WTC11 (cell line): ENCODE data around the gene SSR2. TPM values are rescaled to one million over a fixed set of nuclear protein-coding genes. Genes with fewer than 3 reads are reported as not detected.

Experiments
- ATAC-seq: fragments of 200-7000 bp; cut with Tn5 transposase; 2 replicates; pipeline ENCODE4 v1.10.0; 2021; ENCODE audit warnings: mild to moderate bottlenecking, moderate library complexity
- CTCF ChIA-PET: fragments of 300-600 bp; sonication (Branson Sonifier 250); formaldehyde crosslinking; loops from one replicate; lab custom pipeline; 2021; ENCODE audit warnings: antibody characterized with exemption; lab: Charles Lee
- POLR2A ChIA-PET: fragments of 350-600 bp; sonication (Branson Sonifier 250); formaldehyde crosslinking; loops from one replicate; lab custom pipeline; 2021; ENCODE audit warnings: antibody characterized with exemption; lab: Charles Lee
- DNase-seq: peaks from one replicate; pipeline ENCODE4 v3.0.0; 2021; ENCODE audit warnings: low spot score
- H3K27ac Mint-ChIP-seq: 2 replicates; pipeline ENCODE4 v1.8.0; 2021; ENCODE audit warnings: mixed read lengths
- H3K27me3 Mint-ChIP-seq: 2 replicates; pipeline ENCODE4 v1.8.0; 2021; ENCODE audit warnings: low read depth, mild to moderate bottlenecking, moderate library complexity, mixed read lengths
- H3K36me3 Mint-ChIP-seq: 2 replicates; pipeline ENCODE4 v1.8.0; 2021; ENCODE audit warnings: mixed read lengths
- H3K4me1 Mint-ChIP-seq: 2 replicates; pipeline ENCODE4 v1.8.0; 2022; ENCODE audit warnings: mixed read lengths
- H3K4me3 Mint-ChIP-seq: 2 replicates; pipeline ENCODE4 v1.8.0; 2021; ENCODE audit warnings: mild to moderate bottlenecking, moderate library complexity, mixed read lengths
- H3K9me3 Mint-ChIP-seq: 2 replicates; pipeline ENCODE4 v1.8.0; 2021; ENCODE audit warnings: mixed read lengths
- CDX4 ChIP-seq: fragments of 250-450 bp; sonication (Bioruptor Pico); IDR thresholded peaks from 2 replicates; pipeline ENCODE4 v1.9.0; 2021; ENCODE audit warnings: moderate library complexity, mild to moderate bottlenecking, inconsistent platforms, borderline replicate concordance
- CREB1 ChIP-seq: sonication (generic); formaldehyde crosslinking; IDR thresholded peaks from 2 replicates; pipeline ENCODE4 v1.8.0; 2023; ENCODE audit warnings: mild to moderate bottlenecking, missing genetic modification reagents
- E2F4 ChIP-seq: sonication (generic); formaldehyde crosslinking; IDR thresholded peaks from 2 replicates; pipeline ENCODE4 v1.8.1; 2022; ENCODE audit warnings: low read depth, mild to moderate bottlenecking, moderate library complexity, missing genetic modification reagents, borderline replicate concordance
- ERG ChIP-seq: fragments of 250-450 bp; sonication (Bioruptor Pico); IDR thresholded peaks from 2 replicates; pipeline ENCODE4 v1.8.0; 2021; ENCODE audit warnings: mild to moderate bottlenecking
- ETV6 ChIP-seq: sonication (generic); formaldehyde crosslinking; IDR thresholded peaks from 2 replicates; pipeline ENCODE4 v1.8.1; 2022; ENCODE audit warnings: mild to moderate bottlenecking, missing genetic modification reagents
- HMGA2 ChIP-seq: fragments of 250-450 bp; sonication (Bioruptor Pico); IDR thresholded peaks from 2 replicates; pipeline ENCODE4 v1.4.0; 2021; ENCODE audit warnings: mild to moderate bottlenecking, moderate library complexity
- IRF2 ChIP-seq: sonication (generic); formaldehyde crosslinking; IDR thresholded peaks from 2 replicates; pipeline ENCODE4 v1.8.0; 2022; ENCODE audit warnings: low read depth, missing genetic modification reagents, borderline replicate concordance
- JUN ChIP-seq: sonication (generic); formaldehyde crosslinking; IDR thresholded peaks from 2 replicates; pipeline ENCODE4 v1.8.0; 2023; ENCODE audit warnings: mild to moderate bottlenecking, missing genetic modification reagents
- MYBL2 ChIP-seq: sonication (generic); formaldehyde crosslinking; IDR thresholded peaks from 2 replicates; pipeline ENCODE4 v1.8.1; 2023; ENCODE audit warnings: mild to moderate bottlenecking, moderate library complexity, missing genetic modification reagents
- OVOL2 ChIP-seq: fragments of 250-450 bp; sonication (Bioruptor Pico); IDR thresholded peaks from 2 replicates; pipeline ENCODE4 v1.9.0; 2021; ENCODE audit warnings: mild to moderate bottlenecking, borderline replicate concordance
- SMAD4 ChIP-seq: sonication (generic); formaldehyde crosslinking; IDR thresholded peaks from 2 replicates; pipeline ENCODE4 v1.8.0; 2022; ENCODE audit warnings: mild to moderate bottlenecking, missing genetic modification reagents
- ZBTB21 ChIP-seq: sonication (generic); formaldehyde crosslinking; IDR thresholded peaks from 2 replicates; pipeline ENCODE4 v1.8.1; 2023; ENCODE audit warnings: mild to moderate bottlenecking, missing genetic modification reagents, borderline replicate concordance
- ZNF671 ChIP-seq: fragments of 250-450 bp; sonication (Bioruptor Pico); IDR thresholded peaks from 2 replicates; pipeline ENCODE4 v1.8.0; 2021; ENCODE audit warnings: mild to moderate bottlenecking
- total RNA-seq: library from RNA; stranded (reverse); gene quantifications from 3 replicates; pipeline ENCODE4 v1.2.3, GENCODE V29; 2021
- TF ChIP-seq, protein P1 (sequence below): sonication (generic); formaldehyde crosslinking; IDR thresholded peaks from 2 replicates; pipeline ENCODE4 v1.8.1; 2022; ENCODE audit warnings: missing genetic modification reagents, borderline replicate concordance
- TF ChIP-seq, protein P2 (sequence below): sonication (generic); formaldehyde crosslinking; IDR thresholded peaks from 2 replicates; pipeline ENCODE4 v1.8.0; 2022; ENCODE audit warnings: missing genetic modification reagents
- TF ChIP-seq, protein P3 (sequence below): sonication (generic); formaldehyde crosslinking; IDR thresholded peaks from 2 replicates; pipeline ENCODE4 v1.8.0; 2023; ENCODE audit warnings: mild to moderate bottlenecking, missing genetic modification reagents
- TF ChIP-seq, protein P4 (sequence below): sonication (generic); formaldehyde crosslinking; conservative IDR thresholded peaks from 2 replicates; pipeline ENCODE4 v1.8.1; 2022; ENCODE audit warnings: mild to moderate bottlenecking, missing genetic modification reagents

SSR2 gene
- total RNA-seq, 1 experiment from 2014 or later, result 175 TPM

GRCh38 chr1:156064615-156065014 is 43.9 kb upstream of the SSR2 start (continued):
- TF ChIP-seq, protein P1, sequence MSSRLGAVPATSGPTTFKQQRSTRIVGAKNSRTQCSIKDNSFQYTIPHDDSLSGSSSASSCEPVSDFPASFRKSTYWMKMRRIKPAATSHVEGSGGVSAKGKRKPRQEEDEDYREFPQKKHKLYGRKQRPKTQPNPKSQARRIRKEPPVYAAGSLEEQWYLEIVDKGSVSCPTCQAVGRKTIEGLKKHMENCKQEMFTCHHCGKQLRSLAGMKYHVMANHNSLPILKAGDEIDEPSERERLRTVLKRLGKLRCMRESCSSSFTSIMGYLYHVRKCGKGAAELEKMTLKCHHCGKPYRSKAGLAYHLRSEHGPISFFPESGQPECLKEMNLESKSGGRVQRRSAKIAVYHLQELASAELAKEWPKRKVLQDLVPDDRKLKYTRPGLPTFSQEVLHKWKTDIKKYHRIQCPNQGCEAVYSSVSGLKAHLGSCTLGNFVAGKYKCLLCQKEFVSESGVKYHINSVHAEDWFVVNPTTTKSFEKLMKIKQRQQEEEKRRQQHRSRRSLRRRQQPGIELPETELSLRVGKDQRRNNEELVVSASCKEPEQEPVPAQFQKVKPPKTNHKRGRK (CRISPR knock-in tag), result no peak
- TF ChIP-seq SMAD4 (CRISPR knock-in tag) (no peak), OVOL2 (no peak), IRF2 (CRISPR knock-in tag) (no peak), ETV6 (CRISPR knock-in tag) (no peak)
- TF ChIP-seq, protein P2, sequence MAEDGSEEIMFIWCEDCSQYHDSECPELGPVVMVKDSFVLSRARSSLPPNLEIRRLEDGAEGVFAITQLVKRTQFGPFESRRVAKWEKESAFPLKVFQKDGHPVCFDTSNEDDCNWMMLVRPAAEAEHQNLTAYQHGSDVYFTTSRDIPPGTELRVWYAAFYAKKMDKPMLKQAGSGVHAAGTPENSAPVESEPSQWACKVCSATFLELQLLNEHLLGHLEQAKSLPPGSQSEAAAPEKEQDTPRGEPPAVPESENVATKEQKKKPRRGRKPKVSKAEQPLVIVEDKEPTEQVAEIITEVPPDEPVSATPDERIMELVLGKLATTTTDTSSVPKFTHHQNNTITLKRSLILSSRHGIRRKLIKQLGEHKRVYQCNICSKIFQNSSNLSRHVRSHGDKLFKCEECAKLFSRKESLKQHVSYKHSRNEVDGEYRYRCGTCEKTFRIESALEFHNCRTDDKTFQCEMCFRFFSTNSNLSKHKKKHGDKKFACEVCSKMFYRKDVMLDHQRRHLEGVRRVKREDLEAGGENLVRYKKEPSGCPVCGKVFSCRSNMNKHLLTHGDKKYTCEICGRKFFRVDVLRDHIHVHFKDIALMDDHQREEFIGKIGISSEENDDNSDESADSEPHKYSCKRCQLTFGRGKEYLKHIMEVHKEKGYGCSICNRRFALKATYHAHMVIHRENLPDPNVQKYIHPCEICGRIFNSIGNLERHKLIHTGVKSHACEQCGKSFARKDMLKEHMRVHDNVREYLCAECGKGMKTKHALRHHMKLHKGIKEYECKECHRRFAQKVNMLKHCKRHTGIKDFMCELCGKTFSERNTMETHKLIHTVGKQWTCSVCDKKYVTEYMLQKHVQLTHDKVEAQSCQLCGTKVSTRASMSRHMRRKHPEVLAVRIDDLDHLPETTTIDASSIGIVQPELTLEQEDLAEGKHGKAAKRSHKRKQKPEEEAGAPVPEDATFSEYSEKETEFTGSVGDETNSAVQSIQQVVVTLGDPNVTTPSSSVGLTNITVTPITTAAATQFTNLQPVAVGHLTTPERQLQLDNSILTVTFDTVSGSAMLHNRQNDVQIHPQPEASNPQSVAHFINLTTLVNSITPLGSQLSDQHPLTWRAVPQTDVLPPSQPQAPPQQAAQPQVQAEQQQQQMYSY (CRISPR knock-in tag), result no peak

DNA sequence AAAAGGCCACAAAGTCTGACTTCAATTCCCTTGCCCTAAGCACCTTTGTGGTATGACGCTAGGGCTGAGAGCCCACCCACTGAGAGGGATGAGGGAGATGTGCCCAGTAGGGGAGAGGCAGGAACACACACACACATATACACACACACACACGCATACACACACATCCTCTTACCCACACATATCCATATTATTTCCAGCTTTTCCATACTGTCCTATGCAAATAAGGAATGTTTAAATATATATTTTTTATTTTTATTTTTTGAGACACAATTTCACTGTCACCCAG is 43.2 kb upstream of the SSR2 start:
- no peak overlapping the region; the same call in 1 of the 2 replicates for H3K27ac Mint-ChIP-seq
- no peak overlapping the region for H3K4me3 Mint-ChIP-seq

More for the DNA sequence above, 43.2 kb upstream of the SSR2 start:
- no peaks in the 10 kb centered on the region for H3K9me3 Mint-ChIP-seq
- no peak for DNase-seq
- ATAC-seq, result no peak
- POLR2A ChIA-PET, result interaction anchor here (1.0 to 1.1 kb wide), 2 partner anchors 18 to 86 kb away, joined by 3 read pairs; partner anchors contain the start of genes ARHGEF2 and MEX3A
- H3K4me1 Mint-ChIP-seq, result peaks cover 40% of the 10 kb centered on the region
- H3K27me3 Mint-ChIP-seq, result no peaks in the 10 kb centered on the region
- CTCF ChIA-PET, result interaction anchor here (1.7 to 5.0 kb wide), 6 partner anchors 9 to 126 kb away, joined by 3 to 74 read pairs (median 10); partner anchors contain the start of gene ARHGEF2
- TF ChIP-seq ZBTB21 (no peak), HMGA2 (CRISPR knock-in tag) (no peak), JUN (CRISPR knock-in tag) (no peak), SMAD4 (CRISPR knock-in tag) (no peak), CDX4 (CRISPR knock-in tag) (no peak), CREB1 (CRISPR knock-in tag) (no peak), MYBL2 (CRISPR knock-in tag) (no peak), ERG (CRISPR knock-in tag) (no peak), ZNF671 (no peak), E2F4 (CRISPR knock-in tag) (no peak)
- TF ChIP-seq, protein P3, sequence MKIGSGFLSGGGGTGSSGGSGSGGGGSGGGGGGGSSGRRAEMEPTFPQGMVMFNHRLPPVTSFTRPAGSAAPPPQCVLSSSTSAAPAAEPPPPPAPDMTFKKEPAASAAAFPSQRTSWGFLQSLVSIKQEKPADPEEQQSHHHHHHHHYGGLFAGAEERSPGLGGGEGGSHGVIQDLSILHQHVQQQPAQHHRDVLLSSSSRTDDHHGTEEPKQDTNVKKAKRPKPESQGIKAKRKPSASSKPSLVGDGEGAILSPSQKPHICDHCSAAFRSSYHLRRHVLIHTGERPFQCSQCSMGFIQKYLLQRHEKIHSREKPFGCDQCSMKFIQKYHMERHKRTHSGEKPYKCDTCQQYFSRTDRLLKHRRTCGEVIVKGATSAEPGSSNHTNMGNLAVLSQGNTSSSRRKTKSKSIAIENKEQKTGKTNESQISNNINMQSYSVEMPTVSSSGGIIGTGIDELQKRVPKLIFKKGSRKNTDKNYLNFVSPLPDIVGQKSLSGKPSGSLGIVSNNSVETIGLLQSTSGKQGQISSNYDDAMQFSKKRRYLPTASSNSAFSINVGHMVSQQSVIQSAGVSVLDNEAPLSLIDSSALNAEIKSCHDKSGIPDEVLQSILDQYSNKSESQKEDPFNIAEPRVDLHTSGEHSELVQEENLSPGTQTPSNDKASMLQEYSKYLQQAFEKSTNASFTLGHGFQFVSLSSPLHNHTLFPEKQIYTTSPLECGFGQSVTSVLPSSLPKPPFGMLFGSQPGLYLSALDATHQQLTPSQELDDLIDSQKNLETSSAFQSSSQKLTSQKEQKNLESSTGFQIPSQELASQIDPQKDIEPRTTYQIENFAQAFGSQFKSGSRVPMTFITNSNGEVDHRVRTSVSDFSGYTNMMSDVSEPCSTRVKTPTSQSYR (CRISPR knock-in tag), result no peak
- TF ChIP-seq, protein P2 (CRISPR knock-in tag), result no peak
- TF ChIP-seq, protein P4, sequence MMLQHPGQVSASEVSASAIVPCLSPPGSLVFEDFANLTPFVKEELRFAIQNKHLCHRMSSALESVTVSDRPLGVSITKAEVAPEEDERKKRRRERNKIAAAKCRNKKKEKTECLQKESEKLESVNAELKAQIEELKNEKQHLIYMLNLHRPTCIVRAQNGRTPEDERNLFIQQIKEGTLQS (CRISPR knock-in tag), result no peak
- TF ChIP-seq, all 79 proteins: peak for 0
- peaks cover 14% of the 10 kb centered on the region for H3K36me3 Mint-ChIP-seq
